Tibial artery (tissue), 4 donors: ENCODE measurements around the gene GNPDA1.
A peak's percentile ranks its signal among the peaks of the same experiment; 100 is the strongest.

Source experiments
- DNase-seq, 2 donors: peaks; one replicate each; pipeline ENCODE4 v3.0.0-alpha.2; 2019
- H3K27ac ChIP-seq, 2 donors: fragments of 200-600 bp; sonication (generic) in 1 of 2; 1 replicate in 1 of 2; 2 replicates in 1 of 2; pipeline ENCODE4 v1.5.1; 2018 to 2019; ENCODE audit warnings: mild to moderate bottlenecking in 1 of 2
- H3K27me3 ChIP-seq, 2 donors: fragments of 200-600 bp; sonication (generic) in 1 of 2; one replicate each; pipeline versions ENCODE4 v1.5.1 to v1.6.0; 2016 to 2019
- H3K36me3 ChIP-seq, 3 donors: fragments of 200-600 bp; sonication (generic) in 2 of 3; one replicate each; pipeline ENCODE4 v1.5.1; 2016 to 2019; ENCODE audit warnings: mild to moderate bottlenecking in 2 of 3
- H3K4me1 ChIP-seq, 4 donors: fragments of 200-600 bp; sonication (generic) in 2 of 4; 1 replicate in 3 of 4; 2 replicates in 1 of 4; pipeline ENCODE4 v1.5.1; 2016 to 2019
- H3K4me3 ChIP-seq, 2 donors: fragments of 200-600 bp; sonication (generic) in 1 of 2; 1 replicate in 1 of 2; 2 replicates in 1 of 2; pipeline ENCODE4 v1.5.1; 2018 to 2019; ENCODE audit warnings: mild to moderate bottlenecking in 2 of 2
- H3K9me3 ChIP-seq, 3 donors: fragments of 200-600 bp; sonication (generic) in 1 of 3; one replicate each; pipeline ENCODE4 v1.5.1; 2016 to 2019
- CTCF ChIP-seq, 2 experiments: fragments of 200-600 bp in 1 of 2; fragments of 450-650 bp in 1 of 2; IDR thresholded peaks; one replicate each; pipeline ENCODE4 v1.5.1; 2017 to 2019; ENCODE audit warnings: antibody characterized with exemption in 2 of 2, mild to moderate bottlenecking in 1 of 2, moderate library complexity in 1 of 2
- intact Hi-C: fragments of 100-400 bp; cut with DNase I; formaldehyde crosslinking; loops from one replicate; pipeline ENCODE4 v1.15.0; 2023; ENCODE audit warnings: low total_unique reads

Gene GNPDA1

GRCh38 chr5:141966275-141966962 lies 46.4 kb downstream of the GNPDA1 start:
- Histone ChIP-seq H3K27ac (no peak overlapping the region), H3K36me3 (no peaks in the 10 kb centered on the region), H3K4me1 (peaks cover 0 to 18% (median 8%) of the 10 kb centered on the region in 4 donors), H3K9me3 (no peaks in the 10 kb centered on the region), H3K27me3 (no peaks in the 10 kb centered on the region), H3K4me3 (no peak overlapping the region)
- TF ChIP-seq CTCF (IDR thresholded peaks at IDR 0.05): no peak
- intact Hi-C loops: no loop called here
- no peak for DNase-seq

- intact Hi-C loops: no loop called here
- no peak for DNase-seq
- TF ChIP-seq CTCF (IDR thresholded peaks at IDR 0.05): no peak
Measured at GRCh38 chr5:141965071-141965470, 47.8 kb downstream of the GNPDA1 start.

GRCh38 chr5:141963701-141964100 lies 49.1 kb downstream of the GNPDA1 start:
- intact Hi-C loops: no loop called here
- no peak for DNase-seq
- TF ChIP-seq CTCF (IDR thresholded peaks at IDR 0.05): no peak

More at GRCh38 chr5:141965071-141965470, 47.8 kb downstream of the GNPDA1 start:
- no peaks in the 10 kb centered on the region for H3K9me3 ChIP-seq
- H3K4me1 ChIP-seq: peaks cover 0 to 5% (median under 1%) of the 10 kb centered on the region in 4 donors
- H3K36me3 ChIP-seq: no peaks in the 10 kb centered on the region
- no peak overlapping the region for H3K4me3 ChIP-seq
- H3K27ac ChIP-seq: no peak overlapping the region
- no peaks in the 10 kb centered on the region for H3K27me3 ChIP-seq

GRCh38 chr5:141961466-141961865 lies 51.4 kb downstream of the GNPDA1 start:
- Histone ChIP-seq H3K4me3 (no peak overlapping the region), H3K36me3 (no peaks in the 10 kb centered on the region), H3K4me1 (no peaks in the 10 kb centered on the region), H3K27me3 (no peaks in the 10 kb centered on the region), H3K27ac (no peak overlapping the region), H3K9me3 (no peaks in the 10 kb centered on the region)
- intact Hi-C loops: loop anchor here (2.0 kb wide), 1 partner anchor 269 kb away; no protein-coding TSS in a partner anchor
- no peak for TF ChIP-seq CTCF (IDR thresholded peaks at IDR 0.05)
- no peak for DNase-seq

More at GRCh38 chr5:141963701-141964100, 49.1 kb downstream of the GNPDA1 start:
- Histone ChIP-seq H3K4me3 (no peak overlapping the region), H3K9me3 (no peaks in the 10 kb centered on the region), H3K4me1 (no peaks in the 10 kb centered on the region), H3K36me3 (no peaks in the 10 kb centered on the region), H3K27ac (no peak overlapping the region), H3K27me3 (no peaks in the 10 kb centered on the region)

- intact Hi-C loops: loop anchor here (2.0 kb wide), 1 partner anchor 268 kb away; no protein-coding TSS in a partner anchor
- Histone ChIP-seq H3K27ac (no peak overlapping the region), H3K36me3 (peaks cover 0 to 5% (median 0%) of the 10 kb centered on the region in 3 donors), H3K4me1 (no peaks in the 10 kb centered on the region), H3K9me3 (no peaks in the 10 kb centered on the region), H3K27me3 (no peaks in the 10 kb centered on the region), H3K4me3 (no peak overlapping the region)
- TF ChIP-seq CTCF (IDR thresholded peaks at IDR 0.05): peak; percentile 79 to 90
- DNase-seq: peak; percentile 85 to 92
Measured at GRCh38 chr5:141960449-141961323, 52.1 kb downstream of the GNPDA1 start.
